GM12878 (cell line): ENCODE measurements around the gene AHCYL2. TPM values are rescaled to one million over a fixed set of nuclear protein-coding genes. Genes with fewer than 3 reads are reported as not detected.

Source experiments
- ATAC-seq: fragments of 200-7000 bp; cut with Tn5 transposase; 3 replicates; pipeline ENCODE4 v1.9.1; 2020; ENCODE audit warnings: mild to moderate bottlenecking, moderate library complexity
- BruUV-seq: library from RNA; stranded (reverse); fragments of 400-500 nt; replicated peaks from 2 replicates; lab custom pipeline; 2021; lab: Mats Ljungman, UMichigan
- CTCF ChIA-PET: fragments of 300-600 bp; sonication (Branson Sonifier 250); formaldehyde crosslinking; extraction: SDS; loops from one replicate; lab custom pipeline; 2021; ENCODE audit warnings: inconsistent platforms; lab: Yijun Ruan, JAX
- POLR2A ChIA-PET: fragments of 350-600 bp; formaldehyde crosslinking; extraction: SDS; loops from one replicate; lab custom pipeline; 2021; ENCODE audit warnings: inconsistent platforms; lab: Charles Lee
- RAD21 ChIA-PET: fragments of 300-600 bp; sonication (Branson Sonifier 250); formaldehyde crosslinking; loops from one replicate; lab custom pipeline; 2023; ENCODE audit warnings: antibody characterized with exemption; ENCODE audit not compliant: unreplicated experiment; lab: Charles Lee
- SMC1A ChIA-PET: fragments of 300-600 bp; sonication (Branson Sonifier 250); formaldehyde crosslinking; loops from one replicate; lab custom pipeline; 2023; ENCODE audit not compliant: unreplicated experiment, uncharacterized antibody; lab: Charles Lee
- DNase-seq: peaks from one replicate; pipeline ENCODE4 v3.0.0-alpha.2; 2011; ENCODE audit warnings: low read depth, low spot score
- FAIRE-seq: peaks from 3 replicates; lab custom pipeline; 2011; peaks lifted over from hg19 to GRCh38; lab: Jason Lieb, UNC
- H2AFZ ChIP-seq: 2 replicates; pipeline ENCODE4 v1.6.0; 2011; ENCODE audit warnings: low read depth, low read length, control low read depth; ENCODE audit not compliant: control insufficient read depth
- H3K27ac ChIP-seq: 2 replicates; pipeline ENCODE4 v1.5.1; 2011; ENCODE audit warnings: control low read depth; ENCODE audit not compliant: control insufficient read depth, insufficient read depth
- H3K27me3 ChIP-seq, 2 experiments: replicated peaks in 1 of 2; 2 replicates each; pipeline versions ENCODE4 v1.6.0 to v1.6.1; 2011; ENCODE audit warnings: low read length in 1 of 2; ENCODE audit not compliant: control insufficient read depth in 2 of 2, insufficient read depth in 2 of 2
- H3K36me3 ChIP-seq, 2 experiments: 2 replicates each; pipeline ENCODE4 v1.5.1; 2011; ENCODE audit warnings: low read length in 1 of 2; ENCODE audit not compliant: control insufficient read depth in 2 of 2, insufficient read depth in 2 of 2
- H3K4me1 ChIP-seq: 2 replicates; pipeline ENCODE4 v1.6.1; 2011; ENCODE audit warnings: mild to moderate bottlenecking, low read length, moderate library complexity, mixed read lengths; ENCODE audit not compliant: control insufficient read depth, insufficient read depth
- H3K4me2 ChIP-seq: 2 replicates; pipeline ENCODE4 v1.6.0; 2011; ENCODE audit warnings: control low read depth; ENCODE audit not compliant: control insufficient read depth, insufficient read depth
- H3K4me3 ChIP-seq: fragments of 200-600 bp; sonication (generic); 2 replicates; pipeline ENCODE4 v1.5.1; 2016
- H3K79me2 ChIP-seq: 2 replicates; pipeline ENCODE4 v1.6.0; 2011; ENCODE audit warnings: low read length; ENCODE audit not compliant: control insufficient read depth, insufficient read depth
- H3K9ac ChIP-seq: 2 replicates; pipeline ENCODE4 v1.8.0; 2011; ENCODE audit warnings: low read length, control low read depth, mixed read lengths; ENCODE audit not compliant: control insufficient read depth, insufficient read depth
- H3K9me3 ChIP-seq: replicated peaks from 3 replicates; pipeline ENCODE4 v1.5.1; 2011; ENCODE audit warnings: mild to moderate bottlenecking, low read length; ENCODE audit not compliant: control insufficient read depth, insufficient read depth
- H4K20me1 ChIP-seq: 2 replicates; pipeline ENCODE4 v1.6.0; 2011; ENCODE audit not compliant: control insufficient read depth, insufficient read depth
- ASH2L ChIP-seq: fragments of 300-600, 200-600 bp; sonication (generic); IDR thresholded peaks from 2 replicates; pipeline ENCODE4 v1.6.1; 2017; ENCODE audit warnings: low read depth, mild to moderate bottlenecking, borderline replicate concordance
- BACH1 ChIP-seq: fragments of 450-650 bp; IDR thresholded peaks from 2 replicates; pipeline ENCODE4 v1.6.1; 2017; ENCODE audit warnings: mild to moderate bottlenecking, borderline replicate concordance
- IKZF2 ChIP-seq, 2 experiments: fragments of 450-650 bp; IDR thresholded peaks; 2 replicates each; pipeline ENCODE4 v1.6.1; 2017; ENCODE audit warnings: mild to moderate bottlenecking in 2 of 2, moderate library complexity in 2 of 2
- ZSCAN29 ChIP-seq: fragments of 450-650 bp; IDR thresholded peaks from 2 replicates; pipeline ENCODE4 v1.6.1; 2017; ENCODE audit warnings: mild to moderate bottlenecking, moderate library complexity
- WGBS: methylation state at CpG from one replicate; pipeline ENCODE4 v1.1.6; 2016; ENCODE audit warnings: low lambda C conversion rate; ENCODE audit not compliant: insufficient replicate concordance, insufficient coverage; ENCODE audit errors: missing lambda C conversion rate; 5-methylcytosine and 5-hydroxymethylcytosine counted together
- in situ Hi-C: fragments of 300-500 bp; cut with MboI; formaldehyde crosslinking; loops from 9 replicates; pipeline ENCODE4 v1.14.3; 2018; ENCODE audit warnings: mixed read lengths
- intact Hi-C: fragments of 100-400 bp; cut with micrococcal nuclease; formaldehyde crosslinking; loops from one replicate; pipeline ENCODE4 v1.14.2; 2022; ENCODE audit not compliant: unreplicated experiment
- polyA plus RNA-seq, 11 experiments: library from polyadenylated mRNA; depleted of rRNA in 4 of 11; unstranded in 6 of 11; stranded (reverse) in 5 of 11; fragments of >200 nt; fragmentation: Nextera tagmentation in 4 of 11; fragmentation: Illumina TruSeq in 1 of 11; extraction: Ambion mirVana in 4 of 11; extraction: Trizol in 1 of 11; gene quantifications; 1 replicate in 1 of 11; 2 replicates in 10 of 11; pipeline versions ENCODE4 v1.2.1 to v1.2.3, GENCODE V29; 2011 to 2016; ENCODE audit warnings: inconsistent platforms in 2 of 11, missing spikeins in 2 of 11, low read depth in 1 of 11
- total RNA-seq, 4 experiments: library from RNA; depleted of rRNA in 3 of 4; stranded (reverse); fragments of >200 nt in 3 of 4; fragmentation: Illumina TruSeq in 1 of 4; extraction: Trizol in 1 of 4; gene quantifications; 2 replicates each; pipeline versions ENCODE4 v1.2.1 to v1.2.3, GENCODE V29; 2013 to 2021

Gene AHCYL2
- total and polyA plus RNA-seq, 10 of the 15 experiments (the other 5 are each of a cell fraction or from before 2014, with no cell fraction given): 1.7 to 29.1 (median 5.4) TPM

DNA sequence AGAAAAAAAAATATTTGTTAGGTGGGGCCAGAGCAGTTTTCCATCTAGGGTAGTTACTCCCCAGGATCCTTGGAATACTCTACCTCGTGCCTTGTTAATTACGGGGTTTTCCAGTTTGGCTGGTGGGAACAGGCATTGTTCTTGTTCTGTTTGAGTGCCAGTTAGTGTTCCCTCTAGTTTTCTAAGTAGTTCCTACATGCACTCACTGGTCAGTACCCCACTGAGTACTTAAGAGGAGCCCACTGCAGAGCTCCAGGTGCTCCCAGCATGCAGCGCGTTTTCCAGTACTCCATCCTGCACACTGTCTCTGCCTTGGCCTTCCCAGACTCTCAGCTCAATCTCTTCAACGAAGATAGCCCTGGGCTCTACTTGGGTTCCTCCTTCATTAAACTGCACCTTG is 58.0 kb downstream of the AHCYL2 start:
- H3K36me3 ChIP-seq: no peaks in the 10 kb centered on the region
- RAD21 ChIA-PET: no interaction called here
- SMC1A ChIA-PET: interaction anchor here (1.1 kb wide), 1 partner anchor 11 kb away, joined by 4 read pairs; no protein-coding TSS in a partner anchor
- 87% methylated on average over 5 of the region's 5 CpGs for WGBS
- no peaks in the 10 kb centered on the region for H4K20me1 ChIP-seq
- no peak overlapping the region for H3K4me3 ChIP-seq
- no peaks in the 10 kb centered on the region for H3K4me1 ChIP-seq
- no peak for DNase-seq
- H2AFZ ChIP-seq: no peak overlapping the region
- H3K9ac ChIP-seq: no peak overlapping the region
- FAIRE-seq: no peak
- no peak for ATAC-seq
- POLR2A ChIA-PET: no interaction called here
- BruUV-seq: no TSS peak
- H3K27me3 ChIP-seq: no peaks in the 10 kb centered on the region
- H3K4me2 ChIP-seq: no peak overlapping the region
- CTCF ChIA-PET: interaction anchor here (3.1 to 3.9 kb wide), 2 partner anchors 15 to 65 kb away, joined by 14 to 23 read pairs; no protein-coding TSS in a partner anchor
- in situ Hi-C loops: no loop called here
- no peak for TF ChIP-seq ASH2L
- H3K79me2 ChIP-seq: no peaks in the 10 kb centered on the region
- intact Hi-C loops: no loop called here
- no peak overlapping the region for H3K27ac ChIP-seq
- no peaks in the 10 kb centered on the region for H3K9me3 ChIP-seq

DNA sequence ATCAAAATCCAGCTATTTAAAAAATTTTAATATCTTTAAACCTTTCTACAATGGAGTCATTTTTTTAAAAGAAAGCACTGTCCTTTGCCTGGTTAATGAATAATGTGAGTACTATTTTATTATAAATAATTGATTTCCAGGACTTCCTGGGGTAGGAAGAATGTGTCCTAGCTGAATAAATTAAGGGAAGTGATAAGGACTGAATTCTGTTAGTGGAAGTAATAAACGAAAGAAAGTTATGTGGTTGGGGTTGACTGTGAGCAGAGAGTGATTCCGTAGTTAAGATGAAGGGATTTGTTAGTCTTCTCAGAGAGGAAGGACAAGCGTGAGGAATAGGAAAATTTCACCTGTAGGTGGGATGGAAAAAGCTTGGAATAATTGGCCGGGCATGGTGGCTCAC is 59.1 kb downstream of the AHCYL2 start:
- no peaks in the 10 kb centered on the region for H3K27me3 ChIP-seq
- DNase-seq: no peak
- H3K4me3 ChIP-seq: no peak overlapping the region
- ChIA-PET POLR2A (interaction anchor here (0.9 kb wide), 1 partner anchor 9 kb away, joined by 3 read pairs; no protein-coding TSS in a partner anchor), RAD21 (interaction anchor here (1.3 kb wide), 1 partner anchor 66 kb away, joined by 4 read pairs; no protein-coding TSS in a partner anchor)
- no peak for TF ChIP-seq ZSCAN29
- TF ChIP-seq BACH1: no peak
- no peak for TF ChIP-seq IKZF2 (IDR thresholded peaks at IDR 0.05)
- TF ChIP-seq, all 136 proteins: peak for 0
- no peak overlapping the region for H3K9ac ChIP-seq
- no peaks in the 10 kb centered on the region for H3K79me2 ChIP-seq
- no peaks in the 10 kb centered on the region for H3K36me3 ChIP-seq
- ChIA-PET CTCF (interaction anchor here (0.5 to 3.9 kb wide), 6 partner anchors 13 to 217 kb away, joined by 3 to 23 read pairs (median 10); no protein-coding TSS in a partner anchor), SMC1A (interaction anchor here (0.6 to 1.2 kb wide), 4 partner anchors 12 to 181 kb away, joined by 3 to 4 read pairs (median 4); no protein-coding TSS in a partner anchor)
- no TSS peak for BruUV-seq
- FAIRE-seq (no peak), ATAC-seq (no peak)
- H3K27ac ChIP-seq: no peak overlapping the region
- H3K9me3 ChIP-seq: no peaks in the 10 kb centered on the region
- in situ Hi-C loops: no loop called here
- no peak overlapping the region for H2AFZ ChIP-seq
- no peaks in the 10 kb centered on the region for H4K20me1 ChIP-seq
- no peak overlapping the region for H3K4me2 ChIP-seq
- H3K4me1 ChIP-seq: no peaks in the 10 kb centered on the region
- 78% methylated on average over 4 of the region's 4 CpGs for WGBS
- intact Hi-C loops: no loop called here
